GM12892 (cell line): ENCODE measurements around the gene AURKAIP1.

Experiments
- POLR2A ChIP-seq: IDR thresholded peaks from 2 replicates; pipeline ENCODE4 v1.6.1; 2011; ENCODE audit warnings: low read depth, low read length, control low read depth
- POLR2AphosphoS5 ChIP-seq: IDR thresholded peaks from 2 replicates; pipeline ENCODE4 v1.6.1; 2011; ENCODE audit warnings: low read depth, low read length, control low read depth
- TAF1 ChIP-seq: IDR thresholded peaks from 2 replicates; pipeline ENCODE4 v1.6.1; 2011; ENCODE audit warnings: low read depth, mild to moderate bottlenecking, control low read depth, low read length, borderline replicate concordance

DNA sequence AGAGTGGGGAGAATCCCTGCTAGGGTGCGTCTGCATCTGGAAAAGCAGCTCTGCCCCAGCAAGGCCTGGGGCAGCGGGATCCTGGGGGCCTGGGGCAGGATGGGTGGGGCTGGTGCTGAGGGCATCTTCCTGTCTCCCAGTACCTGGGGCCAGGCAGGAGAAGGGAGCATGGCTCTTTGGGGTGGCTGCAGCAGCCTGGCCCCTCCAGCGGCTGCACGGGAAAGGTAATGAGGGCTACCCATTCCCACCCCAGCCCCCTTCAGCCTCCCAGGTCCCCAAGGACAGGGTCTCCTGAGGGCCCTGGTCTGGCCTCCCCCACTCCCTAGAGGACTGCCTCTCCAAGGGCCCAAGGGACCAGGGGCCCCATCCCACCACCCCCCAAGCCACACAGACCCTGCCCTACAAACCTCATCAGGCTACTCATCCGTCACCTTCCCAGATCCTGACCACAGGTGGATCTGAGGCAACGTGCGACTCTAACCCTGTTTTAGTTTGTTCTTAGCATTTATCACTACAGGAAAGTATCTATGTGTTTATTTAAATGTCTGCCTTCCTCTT lies 47.0 kb upstream of the AURKAIP1 start:
- no peak for TF ChIP-seq POLR2A
- no peak for TF ChIP-seq POLR2AphosphoS5
- TF ChIP-seq TAF1 = no peak
